ENCODE results near the gene STARD13. TPM values are rescaled to one million over a fixed set of nuclear protein-coding genes. Genes with fewer than 3 reads are reported as not detected.

The STARD13 gene
- total and polyA plus RNA-seq, 2 donors (not counting 1 experiment from before 2014, with no cell fraction given), result 0.06 to 0.22 TPM

DNA sequence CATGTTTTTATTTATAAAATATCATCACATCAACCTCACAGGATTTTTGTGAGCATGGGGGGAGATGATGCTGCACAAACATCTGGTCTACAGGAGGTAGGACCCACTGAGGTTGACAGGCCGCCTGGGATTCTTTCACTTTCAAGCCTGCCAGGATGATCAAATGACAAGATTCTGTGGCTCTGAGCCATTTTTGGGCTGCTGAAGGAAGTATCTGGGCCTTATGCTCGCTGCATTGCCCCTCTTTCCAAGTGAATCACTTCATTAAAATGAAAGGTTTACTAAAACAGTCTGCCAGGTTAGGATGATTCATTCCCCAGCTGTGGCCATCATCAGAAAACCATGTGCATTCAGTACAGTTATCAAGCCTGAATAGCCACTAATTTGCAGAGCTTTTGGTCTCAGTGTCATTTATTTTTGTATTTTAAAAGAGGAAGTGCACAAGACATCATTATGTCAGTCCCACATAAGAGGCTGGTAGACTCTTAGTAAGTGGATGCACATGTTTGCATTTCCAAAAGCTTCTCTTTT lies 34.4 kb downstream of the STARD13 start:
- no peak for TF ChIP-seq EZH2 (IDR thresholded peaks at IDR 0.05; ENCODE audit: borderline replicate concordance, insufficient read depth, low read depth, low read length, poor library complexity, severe bottlenecking)
- TF ChIP-seq, protein P1, sequence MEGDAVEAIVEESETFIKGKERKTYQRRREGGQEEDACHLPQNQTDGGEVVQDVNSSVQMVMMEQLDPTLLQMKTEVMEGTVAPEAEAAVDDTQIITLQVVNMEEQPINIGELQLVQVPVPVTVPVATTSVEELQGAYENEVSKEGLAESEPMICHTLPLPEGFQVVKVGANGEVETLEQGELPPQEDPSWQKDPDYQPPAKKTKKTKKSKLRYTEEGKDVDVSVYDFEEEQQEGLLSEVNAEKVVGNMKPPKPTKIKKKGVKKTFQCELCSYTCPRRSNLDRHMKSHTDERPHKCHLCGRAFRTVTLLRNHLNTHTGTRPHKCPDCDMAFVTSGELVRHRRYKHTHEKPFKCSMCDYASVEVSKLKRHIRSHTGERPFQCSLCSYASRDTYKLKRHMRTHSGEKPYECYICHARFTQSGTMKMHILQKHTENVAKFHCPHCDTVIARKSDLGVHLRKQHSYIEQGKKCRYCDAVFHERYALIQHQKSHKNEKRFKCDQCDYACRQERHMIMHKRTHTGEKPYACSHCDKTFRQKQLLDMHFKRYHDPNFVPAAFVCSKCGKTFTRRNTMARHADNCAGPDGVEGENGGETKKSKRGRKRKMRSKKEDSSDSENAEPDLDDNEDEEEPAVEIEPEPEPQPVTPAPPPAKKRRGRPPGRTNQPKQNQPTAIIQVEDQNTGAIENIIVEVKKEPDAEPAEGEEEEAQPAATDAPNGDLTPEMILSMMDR (IDR thresholded peaks at IDR 0.05), result no peak
- Histone ChIP-seq H3K36me3 (replicated peaks in 1 of 2; ENCODE audit: control extremely low read depth in 1 of 2, control insufficient read depth in 1 of 2, extremely low read depth in 1 of 2, insufficient read depth in 2 of 2, low read length in 1 of 2) (no peaks in the 10 kb centered on the region), H2AFZ (ENCODE audit: insufficient read depth, low read depth, low read length, poor library complexity, severe bottlenecking) (peak overlapping the region; percentile 56), H3K9ac (ENCODE audit: low read length) (no peak overlapping the region), H3K4me2 (replicated peaks; ENCODE audit: low read depth, low read length, poor library complexity, severe bottlenecking) (no peak overlapping the region), H3K79me2 (ENCODE audit: control insufficient read depth, insufficient read depth, low read length) (no peaks in the 10 kb centered on the region), H3K27ac (ENCODE audit: low read length in 2 of 2) (no peak overlapping the region), H4K20me1 (ENCODE audit: control insufficient read depth, insufficient read depth, low read length, poor library complexity, severe bottlenecking) (no peaks in the 10 kb centered on the region), H3K27me3 (replicated peaks in 1 of 4; ENCODE audit: control extremely low read depth in 1 of 4, control insufficient read depth in 3 of 4, insufficient read depth in 4 of 4, low read length in 3 of 4) (no peaks in the 10 kb centered on the region), H3K9me3 (ENCODE audit: control extremely low read depth in 1 of 3, control insufficient read depth in 2 of 3, insufficient read depth in 1 of 3, low read length in 2 of 3) (no peaks in the 10 kb centered on the region), H3K4me3 (ENCODE audit: control extremely low read depth in 1 of 5, extremely low read depth in 1 of 5, insufficient read depth in 1 of 5, low read depth in 2 of 5, low read length in 4 of 5) (no peak overlapping the region), H3K4me1 (ENCODE audit: control insufficient read depth in 2 of 2, insufficient read depth in 2 of 2, low read length in 2 of 2) (peaks cover 5 to 7% of the 10 kb centered on the region in 2 donors)
- Mint-ChIP-seq H3K4me1 (peaks cover 7% of the 10 kb centered on the region), H3K27ac (no peak overlapping the region), H3K4me3 (no peak overlapping the region), H3K27me3 (no peaks in the 10 kb centered on the region), H3K9me3 (ENCODE audit: insufficient read depth) (no peaks in the 10 kb centered on the region)
- DNase-seq, result peak; percentile 9
- peak; percentile 36 for ATAC-seq (ENCODE audit: low read depth)
- WGBS (ENCODE audit: insufficient coverage), result 10% methylated on average over 2 of the region's 2 CpGs
- intact Hi-C loops (cut with micrococcal nuclease), result no loop called here
- ChIA-PET POLR2A (no interaction called here), CTCF (no interaction called here)

DNA sequence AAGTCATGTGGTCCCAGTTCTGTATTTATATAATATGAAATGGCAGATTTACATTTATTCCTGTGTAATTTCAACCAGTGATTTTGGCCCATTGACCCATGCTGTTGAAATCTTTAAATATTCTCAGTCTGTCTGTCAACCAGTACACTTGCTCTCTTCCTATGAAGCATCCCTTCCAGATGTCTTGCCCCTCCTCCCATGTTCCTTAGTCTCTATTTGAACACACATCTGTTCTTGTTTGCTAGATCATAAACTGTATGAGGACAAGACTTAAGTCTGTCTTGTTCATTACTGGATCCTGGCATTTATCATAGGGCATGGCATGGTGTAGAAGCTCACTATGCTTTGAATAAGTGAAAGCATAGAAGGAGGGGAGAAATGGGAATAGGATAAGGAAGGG lies 34.9 kb downstream of the STARD13 start:
- H3K4me1 ChIP-seq (ENCODE audit: control insufficient read depth in 2 of 2, insufficient read depth in 2 of 2, low read length in 2 of 2), result peaks cover 5 to 7% of the 10 kb centered on the region in 2 donors
- DNase-seq (no peak), ATAC-seq (ENCODE audit: low read depth) (no peak)
- H3K27me3 Mint-ChIP-seq, result no peaks in the 10 kb centered on the region
- no peak overlapping the region for H3K9ac ChIP-seq (ENCODE audit: low read length)
- POLR2A ChIA-PET, result no interaction called here
- intact Hi-C loops (cut with micrococcal nuclease), result no loop called here
- H3K36me3 ChIP-seq (replicated peaks in 1 of 2; ENCODE audit: control extremely low read depth in 1 of 2, control insufficient read depth in 1 of 2, extremely low read depth in 1 of 2, insufficient read depth in 2 of 2, low read length in 1 of 2), result no peaks in the 10 kb centered on the region
- H3K9me3 Mint-ChIP-seq (ENCODE audit: insufficient read depth), result no peaks in the 10 kb centered on the region
- H3K27ac Mint-ChIP-seq, result no peak overlapping the region
- TF ChIP-seq, protein P1 (IDR thresholded peaks at IDR 0.05), result no peak
- no peak for TF ChIP-seq EZH2 (IDR thresholded peaks at IDR 0.05; ENCODE audit: borderline replicate concordance, insufficient read depth, low read depth, low read length, poor library complexity, severe bottlenecking)
- CTCF ChIA-PET, result no interaction called here
- no peak overlapping the region for H3K27ac ChIP-seq (ENCODE audit: low read length in 2 of 2)
- no peaks in the 10 kb centered on the region for H3K79me2 ChIP-seq (ENCODE audit: control insufficient read depth, insufficient read depth, low read length)
- H3K9me3 ChIP-seq (ENCODE audit: control extremely low read depth in 1 of 3, control insufficient read depth in 2 of 3, insufficient read depth in 1 of 3, low read length in 2 of 3), result no peaks in the 10 kb centered on the region
- H2AFZ ChIP-seq (ENCODE audit: insufficient read depth, low read depth, low read length, poor library complexity, severe bottlenecking), result peak overlapping the region; percentile 56
- H3K27me3 ChIP-seq (replicated peaks in 1 of 4; ENCODE audit: control extremely low read depth in 1 of 4, control insufficient read depth in 3 of 4, insufficient read depth in 4 of 4, low read length in 3 of 4), result no peaks in the 10 kb centered on the region
- no peak overlapping the region for H3K4me3 Mint-ChIP-seq
- no peak overlapping the region for H3K4me3 ChIP-seq (ENCODE audit: control extremely low read depth in 1 of 5, extremely low read depth in 1 of 5, insufficient read depth in 1 of 5, low read depth in 2 of 5, low read length in 4 of 5)
- H3K4me2 ChIP-seq (replicated peaks; ENCODE audit: low read depth, low read length, poor library complexity, severe bottlenecking), result no peak overlapping the region
- peaks cover 7% of the 10 kb centered on the region for H3K4me1 Mint-ChIP-seq
- no peaks in the 10 kb centered on the region for H4K20me1 ChIP-seq (ENCODE audit: control insufficient read depth, insufficient read depth, low read length, poor library complexity, severe bottlenecking)

All from B cell (primary cell).